DND-41 (cell line): ENCODE data around the gene CERS5.

ENCODE experiments used
- EZH2 ChIP-seq: IDR thresholded peaks from 3 replicates; pipeline ENCODE4 v1.6.1; 2012; ENCODE audit warnings: borderline replicate concordance, low read depth, mild to moderate bottlenecking, moderate library complexity, low read length, inconsistent platforms; ENCODE audit not compliant: severe bottlenecking
- TF ChIP-seq, protein P1 (sequence below): IDR thresholded peaks from 2 replicates; pipeline ENCODE4 v1.5.1; 2012; ENCODE audit warnings: borderline replicate concordance, low read length, moderate library complexity, mild to moderate bottlenecking; ENCODE audit not compliant: poor library complexity, severe bottlenecking; ENCODE audit errors: extremely low read depth

DNA sequence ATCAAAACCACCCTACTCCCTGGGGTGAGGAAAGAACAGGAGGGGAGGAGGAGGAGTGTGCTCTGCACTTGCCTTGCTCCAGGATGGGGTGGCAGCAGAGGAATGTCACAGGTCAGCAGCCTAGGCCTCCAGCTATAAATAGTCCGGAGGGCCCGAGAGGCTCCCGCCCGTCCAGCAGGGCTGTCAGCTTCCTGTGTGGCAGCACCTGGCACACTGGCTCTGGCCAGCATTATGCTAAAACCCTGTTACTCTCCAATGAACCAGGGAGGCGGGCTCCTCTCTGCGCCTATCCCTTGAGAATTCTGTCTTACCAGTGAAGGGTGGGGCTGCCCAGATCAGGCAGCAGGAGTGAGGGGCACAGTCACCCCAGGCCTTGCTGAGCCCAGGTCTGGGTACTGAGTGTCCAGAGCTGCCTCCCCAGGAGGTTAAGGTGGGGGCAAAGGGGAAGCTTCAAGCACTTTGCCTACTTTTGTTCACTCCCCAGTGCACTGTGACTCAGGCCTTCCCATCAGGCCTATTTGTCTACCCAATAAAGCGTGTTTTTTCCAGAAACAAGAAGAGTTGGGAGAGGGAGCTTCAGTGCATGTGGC is 56.3 kb downstream of the CERS5 start:
- TF ChIP-seq, protein P1, sequence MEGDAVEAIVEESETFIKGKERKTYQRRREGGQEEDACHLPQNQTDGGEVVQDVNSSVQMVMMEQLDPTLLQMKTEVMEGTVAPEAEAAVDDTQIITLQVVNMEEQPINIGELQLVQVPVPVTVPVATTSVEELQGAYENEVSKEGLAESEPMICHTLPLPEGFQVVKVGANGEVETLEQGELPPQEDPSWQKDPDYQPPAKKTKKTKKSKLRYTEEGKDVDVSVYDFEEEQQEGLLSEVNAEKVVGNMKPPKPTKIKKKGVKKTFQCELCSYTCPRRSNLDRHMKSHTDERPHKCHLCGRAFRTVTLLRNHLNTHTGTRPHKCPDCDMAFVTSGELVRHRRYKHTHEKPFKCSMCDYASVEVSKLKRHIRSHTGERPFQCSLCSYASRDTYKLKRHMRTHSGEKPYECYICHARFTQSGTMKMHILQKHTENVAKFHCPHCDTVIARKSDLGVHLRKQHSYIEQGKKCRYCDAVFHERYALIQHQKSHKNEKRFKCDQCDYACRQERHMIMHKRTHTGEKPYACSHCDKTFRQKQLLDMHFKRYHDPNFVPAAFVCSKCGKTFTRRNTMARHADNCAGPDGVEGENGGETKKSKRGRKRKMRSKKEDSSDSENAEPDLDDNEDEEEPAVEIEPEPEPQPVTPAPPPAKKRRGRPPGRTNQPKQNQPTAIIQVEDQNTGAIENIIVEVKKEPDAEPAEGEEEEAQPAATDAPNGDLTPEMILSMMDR: no peak
- TF ChIP-seq EZH2: no peak
